GM23338 (cell line): ENCODE data around the gene ANKRD55. TPM values are rescaled to one million over a fixed set of nuclear protein-coding genes. Genes with fewer than 3 reads are reported as not detected.

Experiments used
- ATAC-seq: fragments of 200-7000 bp; cut with Tn5 transposase; 3 replicates; pipeline ENCODE4 v1.9.1; 2020
- DNase-seq: peaks from one replicate; pipeline ENCODE4 v3.0.0-alpha.2; 2015; ENCODE audit warnings: low spot score
- H2AFZ ChIP-seq: fragments of 200-600 bp; sonication (generic); 2 replicates; pipeline ENCODE4 v1.8.0; 2016; ENCODE audit warnings: antibody characterized with exemption, mild to moderate bottlenecking, moderate library complexity
- H3F3A ChIP-seq: fragments of 200-600 bp; sonication (generic); replicated peaks from 2 replicates; pipeline ENCODE4 v1.8.0; 2017; ENCODE audit warnings: antibody characterized with exemption, mixed run types, low read depth
- H3K27ac ChIP-seq: fragments of 200-600 bp; sonication (generic); 2 replicates; pipeline ENCODE4 v1.6.1; 2016; ENCODE audit warnings: low read depth
- H3K27me3 ChIP-seq: fragments of 200-600 bp; sonication (generic); 2 replicates; pipeline ENCODE4 v1.8.0; 2016; ENCODE audit warnings: mild to moderate bottlenecking, mixed run types, moderate library complexity; ENCODE audit not compliant: insufficient read depth
- H3K36me3 ChIP-seq: fragments of 200-600 bp; sonication (generic); 2 replicates; pipeline ENCODE4 v1.8.0; 2016; ENCODE audit warnings: mild to moderate bottlenecking; ENCODE audit not compliant: insufficient read depth
- H3K4me1 ChIP-seq: fragments of 200-600 bp; sonication (generic); 2 replicates; pipeline ENCODE4 v1.8.0; 2016; ENCODE audit warnings: mild to moderate bottlenecking, moderate library complexity; ENCODE audit not compliant: insufficient read depth
- H3K4me2 ChIP-seq: fragments of 200-600 bp; sonication (generic); 2 replicates; pipeline ENCODE4 v1.7.1; 2017; ENCODE audit warnings: mixed run types
- H3K4me3 ChIP-seq: fragments of 200-600 bp; sonication (generic); 2 replicates; pipeline ENCODE4 v1.6.1; 2016; ENCODE audit warnings: mixed run types
- H3K79me2 ChIP-seq: fragments of 200-600 bp; sonication (generic); replicated peaks from 2 replicates; pipeline ENCODE4 v1.8.0; 2017; ENCODE audit warnings: mild to moderate bottlenecking; ENCODE audit not compliant: insufficient read depth
- H3K9me2 ChIP-seq: fragments of 200-600 bp; sonication (generic); 2 replicates; pipeline ENCODE4 v1.8.0; 2017; ENCODE audit not compliant: insufficient read depth
- H4K20me1 ChIP-seq: fragments of 200-600 bp; sonication (generic); replicated peaks from 2 replicates; pipeline ENCODE4 v1.8.0; 2017; ENCODE audit warnings: mild to moderate bottlenecking; ENCODE audit not compliant: insufficient read depth
- H3K27ac Mint-ChIP-seq: 2 replicates; pipeline ENCODE4 v1.8.0; 2020; ENCODE audit warnings: inconsistent platforms, mild to moderate bottlenecking, moderate library complexity, mixed read lengths
- H3K27me3 Mint-ChIP-seq: 3 replicates; pipeline ENCODE4 v1.8.0; 2022; ENCODE audit warnings: low read depth, mild to moderate bottlenecking, moderate library complexity, mixed read lengths, inconsistent platforms; ENCODE audit not compliant: insufficient read depth, poor library complexity
- H3K36me3 Mint-ChIP-seq: 3 replicates; pipeline ENCODE4 v1.8.0; 2021; ENCODE audit warnings: low read depth, mild to moderate bottlenecking, inconsistent platforms, moderate library complexity, mixed read lengths
- H3K4me1 Mint-ChIP-seq: 3 replicates; pipeline ENCODE4 v1.8.0; 2020; ENCODE audit warnings: mild to moderate bottlenecking, inconsistent platforms, mixed read lengths
- H3K4me3 Mint-ChIP-seq: 3 replicates; pipeline ENCODE4 v1.8.0; 2021; ENCODE audit warnings: moderate library complexity, mild to moderate bottlenecking, inconsistent platforms, mixed read lengths
- H3K9me3 Mint-ChIP-seq: 3 replicates; pipeline ENCODE4 v1.8.0; 2020; ENCODE audit warnings: moderate library complexity, mild to moderate bottlenecking, inconsistent platforms, mixed read lengths
- CREB1 ChIP-seq: fragments of 250-450 bp; sonication (Bioruptor Pico); IDR thresholded peaks from 2 replicates; pipeline ENCODE4 v1.5.0; 2020; ENCODE audit warnings: low read depth, mild to moderate bottlenecking, moderate library complexity
- EZH2 ChIP-seq: fragments of 200-600 bp; sonication (generic); IDR thresholded peaks from one replicate; pipeline ENCODE4 v1.8.0; 2017; ENCODE audit warnings: antibody characterized with exemption, mild to moderate bottlenecking, low read depth; ENCODE audit not compliant: unreplicated experiment
- EZH2phosphoT487 ChIP-seq: fragments of 200-600 bp; sonication (generic); IDR thresholded peaks from one replicate; pipeline ENCODE4 v1.8.1; 2018; ENCODE audit warnings: antibody characterized with exemption; ENCODE audit not compliant: unreplicated experiment
- JUNB ChIP-seq: IDR thresholded peaks from one replicate; pipeline ENCODE4 v1.6.1; 2016; ENCODE audit warnings: antibody characterized with exemption; ENCODE audit not compliant: unreplicated experiment
- NANOG ChIP-seq: IDR thresholded peaks from 2 replicates; pipeline ENCODE4 v1.6.1; 2016; ENCODE audit warnings: antibody characterized with exemption, borderline replicate concordance
- POLR2AphosphoS5 ChIP-seq: IDR thresholded peaks from 2 replicates; pipeline ENCODE4 v1.6.1; 2016; ENCODE audit warnings: antibody characterized with exemption, low read depth
- STAT1 ChIP-seq: IDR thresholded peaks from one replicate; pipeline ENCODE4 v1.6.1; 2016; ENCODE audit warnings: antibody characterized with exemption; ENCODE audit not compliant: unreplicated experiment
- ZNF114 ChIP-seq: fragments of 250-450 bp; sonication (Bioruptor Pico); IDR thresholded peaks from 2 replicates; pipeline ENCODE4 v1.5.0; 2020; ENCODE audit warnings: mild to moderate bottlenecking, moderate library complexity
- ZNF331 ChIP-seq: fragments of 250-450 bp; sonication (Bioruptor Pico); IDR thresholded peaks from 2 replicates; pipeline ENCODE4 v1.5.0; 2020; ENCODE audit warnings: low read depth, mild to moderate bottlenecking, moderate library complexity
- polyA plus RNA-seq: library from polyadenylated mRNA; unstranded; fragments of >200 nt; fragmentation: Nextera tagmentation; extraction: Ambion mirVana; gene quantifications from 2 replicates; pipeline ENCODE4 v1.2.1, GENCODE V29; 2016
- total RNA-seq: library from RNA; depleted of rRNA; stranded (reverse); fragments of >200 nt; shearing (Covaris generic); gene quantifications from 2 replicates; pipeline ENCODE4 v1.2.3, GENCODE V29; 2014
- TF ChIP-seq, protein P1 (sequence below): IDR thresholded peaks from one replicate; pipeline ENCODE4 v1.6.1; 2018; ENCODE audit warnings: antibody characterized with exemption; ENCODE audit not compliant: unreplicated experiment
- TF ChIP-seq, protein P2 (sequence below): IDR thresholded peaks from 2 replicates; pipeline ENCODE4 v1.6.1; 2016; ENCODE audit warnings: antibody characterized with exemption
- TF ChIP-seq, protein P3 (sequence below), 2 experiments: fragments of 200-600 bp in 1 of 2; sonication (generic) in 1 of 2; conservative IDR thresholded peaks; 2 replicates each; pipeline versions ENCODE4 v1.5.1 to v1.6.1; 2016 to 2017; ENCODE audit warnings: antibody characterized with exemption in 2 of 2, low read depth in 2 of 2, mild to moderate bottlenecking in 2 of 2, moderate library complexity in 1 of 2

Gene ANKRD55
- total and polyA plus RNA-seq, 2 experiments from 2014 or later = not detected

DNA sequence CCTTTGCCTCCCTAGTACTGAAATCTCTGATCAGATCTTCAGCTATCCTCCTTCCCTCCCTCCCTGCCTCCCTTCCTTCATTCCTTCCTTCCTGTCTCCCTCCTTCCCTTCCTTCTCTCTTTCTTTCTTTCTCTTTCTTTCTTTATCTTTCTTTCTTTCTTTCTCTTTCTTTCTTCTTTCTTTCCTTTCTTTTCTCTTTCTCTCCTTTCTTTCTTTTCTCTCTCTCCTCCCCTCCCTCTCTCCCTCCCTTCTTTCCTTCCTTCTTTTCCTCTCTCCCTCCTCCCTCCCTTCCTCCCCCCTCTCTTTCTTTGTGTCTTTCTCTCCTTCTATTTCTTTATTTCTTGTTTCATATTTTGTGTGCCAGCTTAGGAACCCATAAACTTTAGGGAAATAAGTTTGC is 23.9 kb upstream of the ANKRD55 start (continued):
- TF ChIP-seq, protein P1, sequence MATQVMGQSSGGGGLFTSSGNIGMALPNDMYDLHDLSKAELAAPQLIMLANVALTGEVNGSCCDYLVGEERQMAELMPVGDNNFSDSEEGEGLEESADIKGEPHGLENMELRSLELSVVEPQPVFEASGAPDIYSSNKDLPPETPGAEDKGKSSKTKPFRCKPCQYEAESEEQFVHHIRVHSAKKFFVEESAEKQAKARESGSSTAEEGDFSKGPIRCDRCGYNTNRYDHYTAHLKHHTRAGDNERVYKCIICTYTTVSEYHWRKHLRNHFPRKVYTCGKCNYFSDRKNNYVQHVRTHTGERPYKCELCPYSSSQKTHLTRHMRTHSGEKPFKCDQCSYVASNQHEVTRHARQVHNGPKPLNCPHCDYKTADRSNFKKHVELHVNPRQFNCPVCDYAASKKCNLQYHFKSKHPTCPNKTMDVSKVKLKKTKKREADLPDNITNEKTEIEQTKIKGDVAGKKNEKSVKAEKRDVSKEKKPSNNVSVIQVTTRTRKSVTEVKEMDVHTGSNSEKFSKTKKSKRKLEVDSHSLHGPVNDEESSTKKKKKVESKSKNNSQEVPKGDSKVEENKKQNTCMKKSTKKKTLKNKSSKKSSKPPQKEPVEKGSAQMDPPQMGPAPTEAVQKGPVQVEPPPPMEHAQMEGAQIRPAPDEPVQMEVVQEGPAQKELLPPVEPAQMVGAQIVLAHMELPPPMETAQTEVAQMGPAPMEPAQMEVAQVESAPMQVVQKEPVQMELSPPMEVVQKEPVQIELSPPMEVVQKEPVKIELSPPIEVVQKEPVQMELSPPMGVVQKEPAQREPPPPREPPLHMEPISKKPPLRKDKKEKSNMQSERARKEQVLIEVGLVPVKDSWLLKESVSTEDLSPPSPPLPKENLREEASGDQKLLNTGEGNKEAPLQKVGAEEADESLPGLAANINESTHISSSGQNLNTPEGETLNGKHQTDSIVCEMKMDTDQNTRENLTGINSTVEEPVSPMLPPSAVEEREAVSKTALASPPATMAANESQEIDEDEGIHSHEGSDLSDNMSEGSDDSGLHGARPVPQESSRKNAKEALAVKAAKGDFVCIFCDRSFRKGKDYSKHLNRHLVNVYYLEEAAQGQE = no peak

DNA sequence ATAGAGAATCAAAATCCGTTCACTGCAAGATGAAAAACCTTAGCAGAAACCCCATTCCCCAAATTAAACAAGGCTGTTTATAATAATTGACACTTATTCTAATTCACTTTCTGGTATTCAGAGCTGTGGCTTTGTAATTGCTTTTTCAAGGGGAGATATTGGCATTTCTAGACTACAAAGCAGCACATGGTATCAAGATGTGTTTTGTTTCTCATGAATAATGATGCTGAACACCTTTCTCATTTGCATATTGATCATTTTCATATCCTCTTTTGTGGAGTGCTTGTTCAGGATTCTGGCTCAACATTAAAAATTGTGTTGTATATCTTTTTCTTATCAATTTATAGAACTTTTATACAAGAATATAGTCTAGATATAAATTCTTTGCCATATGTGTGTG is 22.4 kb upstream of the ANKRD55 start:
- Histone ChIP-seq H4K20me1 (no peaks in the 10 kb centered on the region), H3F3A (no peaks in the 10 kb centered on the region), H3K4me1 (no peaks in the 10 kb centered on the region), H3K27me3 (no peaks in the 10 kb centered on the region), H3K4me3 (no peak overlapping the region), H3K9me2 (no peaks in the 10 kb centered on the region), H3K36me3 (no peaks in the 10 kb centered on the region), H3K27ac (no peak overlapping the region), H2AFZ (peak overlapping the region; percentile 53), H3K79me2 (no peaks in the 10 kb centered on the region), H3K4me2 (no peak overlapping the region)
- Mint-ChIP-seq H3K4me3 (no peak overlapping the region), H3K36me3 (0 out of 3 replicates have a peak, but pooled peaks cover 2% of the 10 kb centered on the region), H3K27ac (no peak overlapping the region), H3K4me1 (no peaks in the 10 kb centered on the region), H3K9me3 (peaks cover 6% of the 10 kb centered on the region; the same call in 2 of the 3 replicates), H3K27me3 (no peaks in the 10 kb centered on the region)
- DNase-seq (no peak), ATAC-seq (no peak)
- TF ChIP-seq EZH2 (no peak), NANOG (no peak), POLR2AphosphoS5 (no peak), EZH2phosphoT487 (no peak), CREB1 (no peak), STAT1 (no peak), JUNB (no peak), ZNF331 (CRISPR knock-in tag) (no peak), ZNF114 (no peak)
- TF ChIP-seq, protein P2, sequence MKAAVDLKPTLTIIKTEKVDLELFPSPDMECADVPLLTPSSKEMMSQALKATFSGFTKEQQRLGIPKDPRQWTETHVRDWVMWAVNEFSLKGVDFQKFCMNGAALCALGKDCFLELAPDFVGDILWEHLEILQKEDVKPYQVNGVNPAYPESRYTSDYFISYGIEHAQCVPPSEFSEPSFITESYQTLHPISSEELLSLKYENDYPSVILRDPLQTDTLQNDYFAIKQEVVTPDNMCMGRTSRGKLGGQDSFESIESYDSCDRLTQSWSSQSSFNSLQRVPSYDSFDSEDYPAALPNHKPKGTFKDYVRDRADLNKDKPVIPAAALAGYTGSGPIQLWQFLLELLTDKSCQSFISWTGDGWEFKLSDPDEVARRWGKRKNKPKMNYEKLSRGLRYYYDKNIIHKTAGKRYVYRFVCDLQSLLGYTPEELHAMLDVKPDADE = no peak
- TF ChIP-seq, protein P3, sequence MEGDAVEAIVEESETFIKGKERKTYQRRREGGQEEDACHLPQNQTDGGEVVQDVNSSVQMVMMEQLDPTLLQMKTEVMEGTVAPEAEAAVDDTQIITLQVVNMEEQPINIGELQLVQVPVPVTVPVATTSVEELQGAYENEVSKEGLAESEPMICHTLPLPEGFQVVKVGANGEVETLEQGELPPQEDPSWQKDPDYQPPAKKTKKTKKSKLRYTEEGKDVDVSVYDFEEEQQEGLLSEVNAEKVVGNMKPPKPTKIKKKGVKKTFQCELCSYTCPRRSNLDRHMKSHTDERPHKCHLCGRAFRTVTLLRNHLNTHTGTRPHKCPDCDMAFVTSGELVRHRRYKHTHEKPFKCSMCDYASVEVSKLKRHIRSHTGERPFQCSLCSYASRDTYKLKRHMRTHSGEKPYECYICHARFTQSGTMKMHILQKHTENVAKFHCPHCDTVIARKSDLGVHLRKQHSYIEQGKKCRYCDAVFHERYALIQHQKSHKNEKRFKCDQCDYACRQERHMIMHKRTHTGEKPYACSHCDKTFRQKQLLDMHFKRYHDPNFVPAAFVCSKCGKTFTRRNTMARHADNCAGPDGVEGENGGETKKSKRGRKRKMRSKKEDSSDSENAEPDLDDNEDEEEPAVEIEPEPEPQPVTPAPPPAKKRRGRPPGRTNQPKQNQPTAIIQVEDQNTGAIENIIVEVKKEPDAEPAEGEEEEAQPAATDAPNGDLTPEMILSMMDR (conservative IDR thresholded peaks at IDR 0.05; ENCODE audit: low read depth in 2 of 2) = no peak
- TF ChIP-seq, protein P1 = no peak
